SK-N-DZ (cell line): ENCODE data around the gene METTL9.
"Not testable (repeated sequence)": the region's sequence is repeated elsewhere in the genome, so short reads cannot be mapped to it uniquely, and the experiment has no call there.

Experiments used
- DNase-seq: peaks from one replicate; pipeline ENCODE4 v3.0.0-alpha.2; 2015; ENCODE audit warnings: low spot score

METTL9 gene

GRCh38 chr16:21634216-21634615, 34.8 kb downstream of the METTL9 start:
- no peak for DNase-seq

- not testable (repeated sequence) for DNase-seq
These were observed 36.3 kb downstream of the METTL9 start for GRCh38 chr16:21635694-21636093.

- no peak for DNase-seq
These were observed 37.9 kb downstream of the METTL9 start for GRCh38 chr16:21637032-21637968.

- DNase-seq: no peak
These were observed 39.2 kb downstream of the METTL9 start for GRCh38 chr16:21638573-21638975.

DNA sequence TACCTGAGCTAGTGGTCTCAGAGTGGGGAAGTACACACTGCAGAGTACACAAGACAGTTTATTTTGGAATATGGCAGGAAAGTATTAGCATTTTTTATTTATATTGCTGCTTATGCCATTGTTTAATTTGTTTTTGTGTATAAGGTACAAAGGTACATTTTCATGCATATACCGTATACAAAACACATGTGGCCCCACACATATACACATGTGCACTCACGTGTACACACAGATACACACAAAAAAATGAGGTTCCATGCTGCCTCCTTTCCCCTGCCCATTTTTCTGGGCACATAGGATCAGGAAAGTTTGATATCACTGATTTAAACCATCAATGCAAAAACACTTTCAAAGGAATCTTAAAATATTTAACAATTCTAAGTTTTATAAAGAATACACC, 40.1 kb downstream of the METTL9 start:
- DNase-seq: no peak

DNA sequence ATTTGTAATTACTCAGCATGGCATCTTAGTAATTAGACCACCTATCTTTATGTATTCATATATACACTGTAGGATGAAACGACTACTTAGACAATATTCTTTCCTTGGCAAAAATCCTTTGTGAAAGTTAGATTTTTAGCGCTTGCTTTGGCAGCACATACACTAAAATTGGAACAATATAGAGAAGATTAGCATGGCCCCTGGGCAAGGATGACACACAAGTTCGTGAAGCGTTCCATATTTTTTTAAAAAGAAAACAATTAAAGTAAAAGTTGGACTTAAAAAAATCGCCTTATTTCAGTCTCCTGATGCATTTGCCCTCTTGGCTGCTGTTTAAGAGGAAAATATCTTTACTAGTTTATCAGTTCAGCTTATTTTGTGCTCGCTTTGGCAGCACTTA, 42.5 kb downstream of the METTL9 start:
- no peak for DNase-seq

DNA sequence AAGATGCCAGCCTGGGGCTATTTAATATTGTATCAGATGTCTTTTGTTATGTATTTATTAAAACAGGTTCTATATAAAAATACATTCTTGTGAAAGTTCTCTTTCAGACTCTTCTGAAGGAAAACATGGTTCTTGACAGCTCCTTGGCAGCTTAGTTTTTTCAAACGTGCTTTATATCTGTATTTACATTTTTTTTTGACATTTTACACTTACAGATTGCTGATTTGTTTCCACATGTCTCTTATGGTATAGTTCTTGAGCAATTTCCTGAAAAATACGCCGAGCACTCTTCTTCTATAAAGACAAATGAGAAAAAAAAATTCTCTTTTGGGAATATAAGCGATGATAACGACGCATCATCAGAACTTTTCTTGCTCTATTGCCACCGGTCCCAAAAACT, 43.5 kb downstream of the METTL9 start:
- no peak for DNase-seq

- no peak for DNase-seq
These were observed 44.4 kb downstream of the METTL9 start for GRCh38 chr16:21643785-21644184.

- no peak for DNase-seq
These were observed 45.3 kb downstream of the METTL9 start for GRCh38 chr16:21644674-21645073.

DNA sequence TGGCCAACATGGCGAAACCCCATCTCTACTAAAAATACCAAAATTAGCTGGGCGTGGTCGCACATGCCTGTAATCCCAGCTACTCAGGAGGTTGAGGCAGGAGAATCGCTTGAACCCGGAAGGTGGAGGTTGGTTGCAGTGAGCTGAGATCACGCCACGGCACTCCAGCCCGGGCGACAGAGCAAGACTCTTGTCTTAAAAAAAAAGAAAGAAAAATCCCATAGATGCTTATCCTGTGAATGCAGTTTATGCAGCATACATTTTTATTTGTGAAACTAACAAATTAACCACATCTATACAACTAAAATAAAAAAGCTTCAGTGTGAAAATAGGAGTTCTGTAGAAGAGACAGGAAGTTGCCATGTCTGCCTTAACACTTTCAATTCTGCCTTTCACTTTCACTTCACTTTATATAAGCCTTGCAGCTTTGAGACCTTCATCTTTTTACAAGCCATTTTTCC, 45.9 kb downstream of the METTL9 start:
- no peak for DNase-seq

DNA sequence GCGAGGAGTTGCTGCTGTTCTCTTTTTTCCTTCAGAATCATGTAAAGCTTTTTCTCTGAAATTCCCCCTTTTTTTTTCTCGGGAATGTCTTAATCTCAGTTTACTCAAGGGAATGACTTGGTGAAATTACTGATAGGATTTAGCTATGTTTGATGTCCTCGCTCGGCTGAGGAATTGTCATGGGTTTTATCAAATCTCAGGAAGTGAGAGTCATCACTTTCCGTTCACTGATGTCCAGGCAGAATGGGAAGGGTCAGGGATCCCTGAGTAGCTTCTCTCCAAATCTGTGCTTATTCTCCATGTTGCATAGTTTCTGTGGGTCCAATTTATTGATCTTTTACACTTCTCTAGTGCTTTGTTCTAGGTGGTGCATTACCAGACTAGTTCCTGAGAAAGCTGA, 46.7 kb downstream of the METTL9 start:
- DNase-seq: no peak

GRCh38 chr16:21646721-21647561, 47.6 kb downstream of the METTL9 start:
- DNase-seq: no peak

GRCh38 chr16:21647562-21648164, 48.3 kb downstream of the METTL9 start:
- no peak for DNase-seq

- DNase-seq: not testable (repeated sequence)
These were observed 50.5 kb downstream of the METTL9 start for GRCh38 chr16:21649826-21650406.

DNA sequence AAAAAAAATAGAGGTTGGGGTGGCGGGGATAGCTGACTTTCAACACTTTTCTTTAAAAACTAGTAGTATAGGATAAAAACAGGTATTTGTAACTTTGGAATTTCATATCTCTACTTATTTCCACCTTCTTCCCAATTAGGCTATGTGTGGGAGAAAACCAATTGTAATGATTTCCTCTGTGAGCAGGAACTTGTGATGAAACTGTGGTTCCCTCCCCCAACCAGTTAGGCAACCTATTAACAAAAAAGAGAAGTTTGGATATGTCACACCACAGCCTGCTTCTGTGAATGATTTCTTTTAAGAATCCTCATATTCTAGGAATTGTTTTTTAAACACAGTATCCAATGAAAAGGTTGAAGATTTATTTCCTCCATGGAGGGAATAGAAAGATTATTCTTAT, 51.1 kb downstream of the METTL9 start:
- no peak for DNase-seq

DNA sequence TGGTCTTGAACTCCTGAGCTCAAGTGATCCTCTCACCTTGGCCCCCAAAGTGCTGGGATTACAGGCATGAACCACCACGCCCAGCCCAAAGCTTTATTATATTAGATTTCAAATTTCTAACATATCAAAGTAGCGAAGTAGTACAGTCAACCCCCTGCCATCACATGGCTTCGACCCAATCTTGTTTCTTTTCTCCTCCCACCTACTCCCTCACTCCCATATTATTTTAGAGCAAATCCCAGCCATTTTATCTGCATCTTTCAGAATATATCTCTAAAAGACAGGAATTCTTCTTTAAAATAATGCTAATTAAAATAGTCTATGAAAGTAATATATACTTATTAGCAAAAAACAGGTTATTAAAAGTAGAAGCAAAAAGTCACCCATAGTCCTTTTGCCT, 52.1 kb downstream of the METTL9 start:
- no peak for DNase-seq

GRCh38 chr16:21652453-21652852, 53.1 kb downstream of the METTL9 start, which contains the start of gene IGSF6:
Gene IGSF6 (minus strand): TSS chr16:21652608. CDS start chr16:21652598, 10 bp downstream.
- no peak for DNase-seq

DNA sequence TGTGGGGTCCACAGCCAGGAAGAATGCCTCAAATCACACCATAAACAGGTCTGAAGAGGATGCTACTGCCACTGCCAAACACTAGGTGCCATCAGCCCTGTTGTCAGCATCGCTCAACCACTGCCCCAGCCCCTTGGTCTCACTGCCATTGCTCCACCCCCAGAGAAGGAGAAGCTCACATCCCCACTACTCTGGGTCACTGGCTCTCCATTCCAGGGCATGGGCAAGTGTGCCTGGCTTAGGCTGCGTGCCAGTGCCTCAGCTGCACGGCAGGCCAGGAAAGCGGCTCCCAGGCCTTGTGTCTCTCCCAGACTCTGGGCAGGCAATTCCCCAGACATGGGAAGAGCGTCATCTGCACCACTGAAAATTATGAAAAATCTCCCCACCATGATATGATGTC, 54.2 kb downstream of the METTL9 start:
- no peak for DNase-seq

DNA sequence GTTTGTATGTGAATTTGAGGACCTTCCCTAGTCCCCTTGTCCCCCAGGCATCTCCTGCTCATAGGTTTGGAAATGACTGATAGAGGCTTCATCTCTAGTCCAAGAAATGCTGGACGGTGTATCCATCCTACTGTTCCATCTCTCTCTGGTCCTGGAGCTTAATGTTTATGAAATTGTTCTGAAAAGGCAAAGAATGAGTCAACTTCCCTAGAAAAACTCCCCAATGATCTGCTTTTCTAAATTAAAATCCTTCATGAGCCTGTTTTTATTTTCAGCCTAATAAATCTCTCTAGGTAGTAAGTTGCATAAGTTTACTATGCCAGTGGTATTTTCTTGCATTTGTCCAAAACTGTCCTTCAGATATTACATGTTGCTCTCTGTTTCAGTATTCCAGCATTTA, 55.1 kb downstream of the METTL9 start:
- DNase-seq: no peak

- DNase-seq: no peak
These were observed 55.5 kb downstream of the METTL9 start for GRCh38 chr16:21654881-21655280.
